K562 (cell line): ENCODE data around the gene ARHGEF17. TPM values are rescaled to one million over a fixed set of nuclear protein-coding genes. Genes with fewer than 3 reads are reported as not detected.

Experiments used
- ATAC-seq: fragments of 200-7000 bp; cut with Tn5 transposase; 3 replicates; pipeline ENCODE4 v1.9.1; 2020; ENCODE audit warnings: moderate library complexity
- BruUV-seq: library from RNA; stranded (reverse); fragments of 400-500 nt; replicated peaks from 2 replicates; lab custom pipeline; 2021; lab: Mats Ljungman, UMichigan
- CTCF ChIA-PET: fragments of 300-600 bp; formaldehyde crosslinking; extraction: SDS; loops from one replicate; lab custom pipeline; 2021; ENCODE audit warnings: low intra/inter-chr PET ratio; lab: Yijun Ruan, JAX
- POLR2A ChIA-PET: fragments of 300-600, 350-650 bp; sonication (Branson Sonifier 250); formaldehyde crosslinking; extraction: SDS; loops from one replicate; lab custom pipeline; 2021; ENCODE audit warnings: antibody characterized with exemption, inconsistent platforms; lab: Yijun Ruan, JAX
- DNase-seq, 4 experiments: peaks; one replicate each; pipeline versions ENCODE4 v3.0.0 to v3.0.0-alpha.2; 2011 to 2018; ENCODE audit warnings: low spot score in 3 of 4, mixed read lengths in 3 of 4; ENCODE audit errors: extremely low read depth in 1 of 4
- FAIRE-seq: peaks from 2 replicates; lab custom pipeline; 2011; peaks lifted over from hg19 to GRCh38; lab: Jason Lieb, UNC
- H2AFZ ChIP-seq: 2 replicates; pipeline ENCODE4 v1.6.0; 2011; ENCODE audit warnings: low read depth, low read length, control low read depth, inconsistent platforms
- H3K27ac ChIP-seq: fragments of 200-600 bp; 3 replicates; pipeline ENCODE4 v1.8.0; 2011; ENCODE audit warnings: low read depth, mild to moderate bottlenecking, control low read depth, inconsistent platforms, low read length, moderate library complexity, mixed read lengths; ENCODE audit errors: extremely low read depth
- H3K27me3 ChIP-seq, 2 experiments: fragments of 300-600 bp in 1 of 2; 2 replicates in 1 of 2; 3 replicates in 1 of 2; pipeline versions ENCODE4 v1.6.0 to v1.8.0; 2011; ENCODE audit warnings: inconsistent platforms in 2 of 2, low read length in 2 of 2, mild to moderate bottlenecking in 1 of 2, mixed read lengths in 1 of 2, moderate library complexity in 1 of 2; ENCODE audit not compliant: control insufficient read depth in 2 of 2, insufficient read depth in 2 of 2
- H3K36me3 ChIP-seq: fragments of 300-600 bp; 3 replicates; pipeline ENCODE4 v1.8.0; 2011; ENCODE audit warnings: mild to moderate bottlenecking, low read length, inconsistent platforms; ENCODE audit not compliant: control insufficient read depth, insufficient read depth
- H3K4me1 ChIP-seq, 2 experiments: fragments of 200-600 bp in 1 of 2; replicated peaks in 1 of 2; 2 replicates in 1 of 2; 3 replicates in 1 of 2; pipeline versions ENCODE4 v1.5.1 to v1.8.0; 2011; ENCODE audit warnings: inconsistent platforms in 2 of 2, low read length in 2 of 2, mild to moderate bottlenecking in 1 of 2, mixed read lengths in 1 of 2, moderate library complexity in 1 of 2; ENCODE audit not compliant: control insufficient read depth in 2 of 2, insufficient read depth in 2 of 2
- H3K4me2 ChIP-seq: 2 replicates; pipeline ENCODE4 v1.6.1; 2011; ENCODE audit warnings: low read length, control low read depth, inconsistent platforms, mixed read lengths; ENCODE audit not compliant: insufficient read depth
- H3K4me3 ChIP-seq: fragments of 200-600 bp; sonication (generic), shearing (Covaris generic); 2 replicates; pipeline ENCODE4 v1.5.1; 2016; ENCODE audit warnings: control low read depth, inconsistent platforms
- H3K79me2 ChIP-seq: fragments of 200-600 bp; 3 replicates; pipeline ENCODE4 v1.8.0; 2011; ENCODE audit warnings: low read length, inconsistent platforms; ENCODE audit not compliant: control insufficient read depth, insufficient read depth
- H3K9ac ChIP-seq, 2 experiments: 2 replicates each; pipeline versions ENCODE4 v1.6.0 to v1.6.1; 2011; ENCODE audit warnings: low read depth in 2 of 2, low read length in 2 of 2, control low read depth in 1 of 2, inconsistent platforms in 1 of 2, mild to moderate bottlenecking in 1 of 2, mixed read lengths in 1 of 2; ENCODE audit not compliant: insufficient read depth in 1 of 2
- H3K9me1 ChIP-seq: one replicate; pipeline ENCODE4 v1.6.0; 2011; ENCODE audit warnings: inconsistent platforms, mild to moderate bottlenecking, low read length, moderate library complexity; ENCODE audit not compliant: control insufficient read depth, insufficient read depth
- H3K9me3 ChIP-seq: replicated peaks from 2 replicates; pipeline ENCODE4 v1.5.1; 2011; ENCODE audit warnings: low read depth, low read length, inconsistent platforms; ENCODE audit not compliant: control insufficient read depth, insufficient read depth
- H4K20me1 ChIP-seq: replicated peaks from 2 replicates; pipeline ENCODE4 v1.6.1; 2011; ENCODE audit warnings: low read length, inconsistent platforms, mixed read lengths; ENCODE audit not compliant: control insufficient read depth, insufficient read depth
- ADNP ChIP-seq: fragments of 200-800 bp; sonication (Bioruptor generic); IDR thresholded peaks from 2 replicates; pipeline ENCODE4 v1.6.1; 2016; ENCODE audit warnings: missing genetic modification characterization, missing compliant biosample characterization
- BCOR ChIP-seq: fragments of 450-650 bp; IDR thresholded peaks from 2 replicates; pipeline ENCODE4 v1.6.1; 2016
- RBM25 ChIP-seq: fragments of 200-400 bp; formaldehyde crosslinking; IDR thresholded peaks from 2 replicates; pipeline ENCODE4 v1.6.1; 2018; ENCODE audit warnings: low read length, low read depth, moderate library complexity; ENCODE audit not compliant: severe bottlenecking
- SMARCA5 ChIP-seq: fragments of 450-650 bp; IDR thresholded peaks from 2 replicates; pipeline ENCODE4 v1.6.1; 2016
- ZBTB7A ChIP-seq: IDR thresholded peaks from 2 replicates; pipeline ENCODE4 v1.6.1; 2011; ENCODE audit warnings: low read depth, mild to moderate bottlenecking, low read length, moderate library complexity, borderline replicate concordance; ENCODE audit not compliant: control insufficient read depth
- WGBS: fragments of 100-300 bp; shearing (Covaris generic); methylation state at CpG from one replicate; pipeline ENCODE4 v1.1.6; 2016; ENCODE audit warnings: low coverage, mixed read lengths; ENCODE audit not compliant: insufficient coverage; ENCODE audit errors: missing lambda C conversion rate; 5-methylcytosine and 5-hydroxymethylcytosine counted together
- in situ Hi-C: fragments of 300-500 bp; cut with MboI; formaldehyde crosslinking; loops from 4 replicates; pipeline ENCODE4 v1.15.0; 2018; ENCODE audit warnings: inconsistent platforms, mixed read lengths
- intact Hi-C: fragments of 100-400 bp; cut with micrococcal nuclease; formaldehyde crosslinking; loops from 2 replicates; pipeline ENCODE4 v1.14.2; 2022
- polyA plus RNA-seq, 8 experiments: library from polyadenylated mRNA; depleted of rRNA in 4 of 8; stranded (reverse) in 5 of 8; unstranded in 3 of 8; fragments of >200 nt; fragmentation: Nextera tagmentation in 2 of 8; fragmentation: Illumina TruSeq in 1 of 8; extraction: Ambion mirVana in 2 of 8; extraction: Trizol in 1 of 8; gene quantifications; 2 replicates each; pipeline versions ENCODE4 v1.2.1 to v1.2.3, GENCODE V29; 2011 to 2014; ENCODE audit warnings: inconsistent platforms in 1 of 8, missing spikeins in 1 of 8
- total RNA-seq, 7 experiments: library from RNA; depleted of rRNA in 6 of 7; stranded (reverse); fragments of >200 nt in 6 of 7; fragmentation: Illumina TruSeq in 2 of 7; extraction: Trizol in 2 of 7; gene quantifications; 2 replicates each; pipeline versions ENCODE4 v1.2.1 to v1.2.3, GENCODE V29; 2011 to 2021; ENCODE audit warnings: low replicate concordance in 1 of 7
- TF ChIP-seq, protein P1 (sequence below): sonication (generic); formaldehyde crosslinking; IDR thresholded peaks from 2 replicates; pipeline ENCODE4 v1.8.1; 2023; ENCODE audit warnings: mild to moderate bottlenecking, missing genetic modification reagents

Gene ARHGEF17
- total and polyA plus RNA-seq, 9 of the 15 experiments (the other 6 are each of a cell fraction or from before 2014, with no cell fraction given): 0.04 to 0.68 (median 0.10) TPM; not detected in 2

- FAIRE-seq: no peak
- Histone ChIP-seq H3K27ac (no peak overlapping the region), H3K9me3 (no peaks in the 10 kb centered on the region), H3K9ac (no peak overlapping the region), H3K9me1 (no peaks in the 10 kb centered on the region), H4K20me1 (no peaks in the 10 kb centered on the region), H3K36me3 (no peaks in the 10 kb centered on the region), H3K27me3 (peaks cover 0 to 37% of the 10 kb centered on the region in 2 experiments; a peak in 2 of 5 replicates), H3K4me1 (peaks cover 9 to 13% of the 10 kb centered on the region in 2 experiments), H2AFZ (no peak overlapping the region), H3K4me3 (no peak overlapping the region), H3K79me2 (no peaks in the 10 kb centered on the region), H3K4me2 (no peak overlapping the region)
- intact Hi-C loops (no loop called here), in situ Hi-C loops (no loop called here)
- ChIA-PET POLR2A (interaction anchor here (0.6 kb wide), 2 partner anchors 41 to 732 kb away, joined by 3 read pairs; no protein-coding TSS in a partner anchor), CTCF (no interaction called here)
- 20% methylated on average over 7 of the region's 10 CpGs for WGBS
- TF ChIP-seq, protein P1, sequence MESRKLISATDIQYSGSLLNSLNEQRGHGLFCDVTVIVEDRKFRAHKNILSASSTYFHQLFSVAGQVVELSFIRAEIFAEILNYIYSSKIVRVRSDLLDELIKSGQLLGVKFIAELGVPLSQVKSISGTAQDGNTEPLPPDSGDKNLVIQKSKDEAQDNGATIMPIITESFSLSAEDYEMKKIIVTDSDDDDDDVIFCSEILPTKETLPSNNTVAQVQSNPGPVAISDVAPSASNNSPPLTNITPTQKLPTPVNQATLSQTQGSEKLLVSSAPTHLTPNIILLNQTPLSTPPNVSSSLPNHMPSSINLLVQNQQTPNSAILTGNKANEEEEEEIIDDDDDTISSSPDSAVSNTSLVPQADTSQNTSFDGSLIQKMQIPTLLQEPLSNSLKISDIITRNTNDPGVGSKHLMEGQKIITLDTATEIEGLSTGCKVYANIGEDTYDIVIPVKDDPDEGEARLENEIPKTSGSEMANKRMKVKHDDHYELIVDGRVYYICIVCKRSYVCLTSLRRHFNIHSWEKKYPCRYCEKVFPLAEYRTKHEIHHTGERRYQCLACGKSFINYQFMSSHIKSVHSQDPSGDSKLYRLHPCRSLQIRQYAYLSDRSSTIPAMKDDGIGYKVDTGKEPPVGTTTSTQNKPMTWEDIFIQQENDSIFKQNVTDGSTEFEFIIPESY (CRISPR knock-in tag): peak; percentile 26; the same call in 1 of the 2 replicates
- peak; percentile 29; the same call in 1 of the 2 replicates for TF ChIP-seq BCOR
- 0 out of 2 replicates have a peak, but pooled peaks have one; percentile 44 for TF ChIP-seq ADNP (tag)
- no peak for TF ChIP-seq ZBTB7A
- TF ChIP-seq RBM25: peak; percentile 65
- peak; percentile 18; the same call in 1 of the 2 replicates for TF ChIP-seq SMARCA5
- DNase-seq: no peak
- BruUV-seq: no TSS peak
- ATAC-seq: no peak
Observed at GRCh38 chr11:73320763-73321603, 12.9 kb downstream of the ARHGEF17 start.
